Cardiac fibroblast (primary cell): ENCODE results near the gene SYT2.

Experiments used
- DNase-seq, 2 donors: peaks; one replicate each; pipeline versions ENCODE4 v3.0.0 to v3.0.0-alpha.2; 2010; ENCODE audit warnings: low read depth in 2 of 2
- H3K4me3 ChIP-seq, 2 donors: replicated peaks in 1 of 2; 1 replicate in 1 of 2; 2 replicates in 1 of 2; pipeline ENCODE4 v1.5.1; 2011; ENCODE audit warnings: low read depth in 2 of 2, low read length in 2 of 2, mild to moderate bottlenecking in 2 of 2, moderate library complexity in 1 of 2
- TF ChIP-seq, protein P1 (sequence below): IDR thresholded peaks from one replicate; pipeline ENCODE4 v1.5.1; 2011; ENCODE audit warnings: low read depth, mild to moderate bottlenecking, low read length, inconsistent platforms

The SYT2 gene

DNA sequence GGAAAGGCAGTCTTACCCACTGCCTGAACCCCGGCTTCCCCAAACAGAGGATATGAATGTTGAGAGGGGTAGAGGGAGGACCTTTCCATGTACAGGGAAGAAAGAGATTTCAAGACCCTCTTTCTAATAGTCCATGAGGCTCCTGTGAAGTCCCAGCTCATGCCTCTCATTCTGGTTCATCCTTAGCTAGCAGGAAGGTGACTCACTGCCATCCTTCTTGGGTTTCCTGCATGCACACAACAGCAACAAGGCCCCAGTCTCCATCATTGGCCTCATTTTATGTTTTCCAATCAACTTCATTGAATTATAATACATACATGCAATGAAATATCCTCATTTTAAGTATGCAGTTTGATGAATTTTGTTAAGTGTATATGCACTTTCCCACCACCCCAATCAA is 46.2 kb downstream of the SYT2 start:
- TF ChIP-seq, protein P1, sequence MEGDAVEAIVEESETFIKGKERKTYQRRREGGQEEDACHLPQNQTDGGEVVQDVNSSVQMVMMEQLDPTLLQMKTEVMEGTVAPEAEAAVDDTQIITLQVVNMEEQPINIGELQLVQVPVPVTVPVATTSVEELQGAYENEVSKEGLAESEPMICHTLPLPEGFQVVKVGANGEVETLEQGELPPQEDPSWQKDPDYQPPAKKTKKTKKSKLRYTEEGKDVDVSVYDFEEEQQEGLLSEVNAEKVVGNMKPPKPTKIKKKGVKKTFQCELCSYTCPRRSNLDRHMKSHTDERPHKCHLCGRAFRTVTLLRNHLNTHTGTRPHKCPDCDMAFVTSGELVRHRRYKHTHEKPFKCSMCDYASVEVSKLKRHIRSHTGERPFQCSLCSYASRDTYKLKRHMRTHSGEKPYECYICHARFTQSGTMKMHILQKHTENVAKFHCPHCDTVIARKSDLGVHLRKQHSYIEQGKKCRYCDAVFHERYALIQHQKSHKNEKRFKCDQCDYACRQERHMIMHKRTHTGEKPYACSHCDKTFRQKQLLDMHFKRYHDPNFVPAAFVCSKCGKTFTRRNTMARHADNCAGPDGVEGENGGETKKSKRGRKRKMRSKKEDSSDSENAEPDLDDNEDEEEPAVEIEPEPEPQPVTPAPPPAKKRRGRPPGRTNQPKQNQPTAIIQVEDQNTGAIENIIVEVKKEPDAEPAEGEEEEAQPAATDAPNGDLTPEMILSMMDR = no peak
- no peak overlapping the region for H3K4me3 ChIP-seq
- peak in 1 of 2 donors; percentile 39 for DNase-seq

DNA sequence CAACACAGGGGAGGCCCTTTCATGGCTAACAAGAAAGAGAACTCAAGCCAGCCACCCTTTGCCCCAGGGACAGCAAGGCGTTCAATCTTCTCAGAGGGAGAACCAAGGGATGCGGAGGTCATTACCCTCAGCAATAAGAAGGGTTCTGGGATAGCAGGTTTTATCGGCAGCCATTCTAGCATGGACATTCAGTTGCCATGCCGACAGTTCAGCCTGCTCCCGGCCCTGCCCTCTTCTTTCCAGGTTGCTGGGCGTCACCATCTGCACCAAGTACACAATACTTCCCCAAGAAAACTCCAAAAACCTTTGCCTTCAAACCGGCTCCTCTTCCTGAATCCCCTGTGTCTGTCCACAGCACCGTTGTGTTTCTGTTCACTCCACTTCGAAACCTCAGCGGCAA is 47.1 kb downstream of the SYT2 start:
- H3K4me3 ChIP-seq = no peak overlapping the region
- no peak for DNase-seq
- TF ChIP-seq, protein P1 = no peak

DNA sequence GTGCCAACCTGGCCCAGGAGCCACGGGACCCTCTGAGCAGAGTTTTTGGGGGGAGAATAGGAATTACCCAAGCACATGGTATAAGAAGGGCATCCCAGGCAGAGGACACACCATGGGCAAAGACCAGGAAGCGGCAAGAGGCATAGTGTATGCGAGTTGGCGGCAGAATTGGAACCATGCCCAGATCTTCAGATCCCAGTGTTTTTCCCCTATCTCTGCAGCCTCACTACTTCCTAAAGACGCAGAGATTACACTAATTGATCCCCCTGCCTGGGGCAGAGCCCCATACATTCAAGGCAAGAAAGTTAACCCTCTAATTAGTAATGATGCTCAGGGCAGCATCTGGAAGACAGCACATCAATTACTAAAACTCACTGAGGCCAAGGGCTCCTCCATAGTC is 48.2 kb downstream of the SYT2 start:
- no peak for DNase-seq
- no peak overlapping the region for H3K4me3 ChIP-seq
- TF ChIP-seq, protein P1 = no peak

DNA sequence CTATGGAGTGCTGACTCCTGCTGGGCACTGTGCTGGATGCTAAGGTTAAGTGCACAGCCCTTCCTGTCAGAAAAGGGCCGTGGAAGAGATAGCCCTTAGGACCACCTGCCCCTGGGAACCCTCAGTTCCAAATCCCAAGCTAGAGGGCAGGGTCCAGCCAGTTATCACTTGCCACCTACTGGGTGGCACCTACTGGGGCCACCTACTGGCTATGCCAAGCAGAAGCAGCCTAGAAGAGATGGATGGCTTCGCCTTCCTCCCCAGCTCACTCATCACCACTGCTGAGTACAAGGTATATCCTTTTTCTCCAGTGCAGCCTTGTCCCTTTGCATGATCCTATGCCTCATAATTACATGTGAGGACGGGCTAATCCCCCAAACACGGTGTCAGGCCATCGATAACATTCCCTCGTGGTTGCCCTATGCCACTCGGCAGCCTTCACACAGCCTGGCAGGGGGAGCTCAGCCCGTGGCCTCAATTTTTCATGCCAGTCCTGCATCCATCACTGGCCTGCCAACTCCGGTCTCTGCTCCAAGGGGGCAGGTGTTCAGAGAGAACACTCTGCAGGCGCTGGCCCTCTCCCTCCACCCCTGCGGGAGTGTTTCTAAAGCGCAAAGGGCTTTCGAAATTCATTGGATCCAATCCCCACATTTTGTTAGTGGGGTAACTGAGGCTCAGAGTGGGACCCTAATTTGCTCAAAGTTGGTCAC is 49.0 kb downstream of the SYT2 start:
- H3K4me3 ChIP-seq = no peak overlapping the region
- TF ChIP-seq, protein P1 = peak; percentile 43
- no peak for DNase-seq

DNA sequence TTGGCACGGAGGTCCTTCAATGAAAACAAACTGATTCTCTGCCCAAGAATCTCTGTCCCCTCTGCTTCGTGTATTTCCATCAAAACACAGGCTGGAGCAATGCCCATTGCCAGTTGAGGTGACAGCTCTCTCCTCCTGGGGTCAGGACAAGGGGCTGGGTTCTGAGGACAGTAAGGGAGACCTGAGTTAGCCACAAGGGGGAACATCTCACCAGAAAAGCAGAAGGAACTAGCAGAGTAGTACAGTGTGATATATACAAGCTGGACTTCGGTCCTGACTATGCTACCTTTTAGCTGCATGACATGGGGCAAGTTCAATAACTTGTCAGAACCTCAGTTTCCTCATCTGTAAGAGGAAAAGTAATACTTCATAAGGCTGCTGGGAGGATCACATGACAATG is 50.3 kb downstream of the SYT2 start:
- no peak for DNase-seq
- TF ChIP-seq, protein P1 = no peak
- no peak overlapping the region for H3K4me3 ChIP-seq

DNA sequence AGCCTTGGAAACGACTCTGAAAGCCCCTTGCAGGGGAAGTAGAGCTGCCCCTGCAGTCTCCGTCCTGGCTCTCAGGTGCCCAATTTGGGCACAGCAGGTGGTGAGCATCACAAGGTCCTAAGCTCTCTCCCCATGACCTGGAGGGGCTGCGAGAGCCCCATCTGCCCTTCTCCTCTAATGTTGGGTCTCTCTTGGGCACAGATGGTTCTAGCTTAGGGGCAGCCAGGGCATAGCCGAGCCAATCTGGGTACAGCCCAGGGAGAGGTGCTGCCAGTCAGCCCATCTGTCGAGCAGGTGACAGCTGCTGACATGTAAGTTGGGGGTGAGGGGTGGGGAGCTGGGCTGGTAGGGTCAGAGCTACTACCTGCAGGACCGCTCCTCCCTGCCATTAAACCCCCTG is 50.7 kb downstream of the SYT2 start:
- TF ChIP-seq, protein P1 = no peak
- H3K4me3 ChIP-seq = no peak overlapping the region
- DNase-seq = no peak

DNA sequence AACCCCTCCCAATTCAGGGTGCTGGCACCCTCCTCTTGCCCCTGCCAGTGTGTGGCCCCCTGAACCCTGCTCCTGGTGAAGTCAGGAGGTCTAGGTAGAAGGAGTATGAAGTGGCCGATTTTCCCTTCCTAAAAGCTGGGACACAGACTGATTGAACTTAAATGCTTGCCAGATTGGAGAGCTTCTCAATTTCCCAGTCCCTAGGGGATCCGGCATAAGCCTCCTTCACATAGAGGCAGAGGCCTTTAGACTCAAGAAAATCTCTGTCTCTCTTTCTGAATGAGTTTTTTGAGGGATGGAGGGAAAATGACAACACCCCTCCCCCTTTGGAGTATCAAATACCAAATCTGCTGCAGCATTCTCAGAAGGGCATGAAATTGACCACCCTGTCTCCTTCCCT is 51.5 kb downstream of the SYT2 start:
- DNase-seq = no peak
- H3K4me3 ChIP-seq = no peak overlapping the region
- TF ChIP-seq, protein P1 = no peak
